Activated gamma-delta T cell treated with Interleukin-2 at 50 U/mL for 16 hours (primary cell): ENCODE data around the gene CREB3L2.

ENCODE experiments used
- DNase-seq: peaks from one replicate; pipeline ENCODE4 v3.0.0-alpha.2; 2020

The CREB3L2 gene

DNA sequence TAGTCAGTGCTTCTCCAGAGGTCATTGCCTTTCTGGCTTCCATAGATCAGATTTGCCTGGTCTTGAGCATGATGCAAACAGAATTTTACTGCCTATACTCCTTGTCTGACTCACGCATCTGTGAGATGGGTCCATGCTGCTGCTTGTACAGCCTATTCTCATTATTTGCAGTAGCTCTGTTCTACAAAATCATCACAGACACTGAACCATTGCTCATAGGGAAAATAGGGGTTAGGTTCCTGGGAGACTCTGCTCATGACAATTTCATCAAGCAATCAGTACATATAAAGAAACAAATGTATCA lies 7.4 kb upstream of the CREB3L2 start:
- no peak for DNase-seq

DNA sequence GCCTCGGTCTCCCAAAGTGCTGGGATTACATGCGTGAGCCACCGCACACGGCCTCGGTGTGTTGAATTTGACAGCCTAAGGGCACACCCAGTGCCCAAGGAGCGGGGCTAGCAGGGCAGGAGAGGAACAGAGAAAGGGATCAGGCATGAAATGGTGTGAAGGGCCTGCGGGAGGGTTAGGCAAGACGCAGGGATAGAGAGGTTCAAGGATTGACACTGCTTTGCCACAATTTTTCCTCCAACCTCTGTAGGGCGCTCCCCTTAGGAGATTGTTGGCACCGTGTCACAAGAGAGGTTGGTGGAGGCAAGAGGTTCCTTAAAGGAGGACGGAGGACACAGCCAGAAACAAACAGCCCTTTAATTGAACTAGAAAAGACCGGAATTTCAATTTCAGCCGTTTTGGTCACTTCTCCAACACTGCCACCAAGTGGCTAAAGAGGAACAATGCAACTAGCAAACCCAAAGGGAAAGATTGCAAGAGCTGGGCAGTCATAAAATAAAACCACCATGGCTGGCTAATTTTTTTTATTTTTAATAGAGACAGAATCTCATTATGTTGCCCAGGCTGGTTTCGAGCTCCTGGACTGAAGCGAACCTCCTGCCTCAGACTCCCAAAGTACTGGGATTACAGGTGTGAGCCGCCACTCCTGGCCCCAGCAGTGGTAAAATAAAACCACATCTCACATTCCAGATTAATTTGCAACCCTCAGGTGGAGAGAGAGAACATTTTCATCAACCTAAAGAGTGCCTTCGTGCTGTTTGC lies 6.9 kb upstream of the CREB3L2 start:
- DNase-seq = no peak

DNA sequence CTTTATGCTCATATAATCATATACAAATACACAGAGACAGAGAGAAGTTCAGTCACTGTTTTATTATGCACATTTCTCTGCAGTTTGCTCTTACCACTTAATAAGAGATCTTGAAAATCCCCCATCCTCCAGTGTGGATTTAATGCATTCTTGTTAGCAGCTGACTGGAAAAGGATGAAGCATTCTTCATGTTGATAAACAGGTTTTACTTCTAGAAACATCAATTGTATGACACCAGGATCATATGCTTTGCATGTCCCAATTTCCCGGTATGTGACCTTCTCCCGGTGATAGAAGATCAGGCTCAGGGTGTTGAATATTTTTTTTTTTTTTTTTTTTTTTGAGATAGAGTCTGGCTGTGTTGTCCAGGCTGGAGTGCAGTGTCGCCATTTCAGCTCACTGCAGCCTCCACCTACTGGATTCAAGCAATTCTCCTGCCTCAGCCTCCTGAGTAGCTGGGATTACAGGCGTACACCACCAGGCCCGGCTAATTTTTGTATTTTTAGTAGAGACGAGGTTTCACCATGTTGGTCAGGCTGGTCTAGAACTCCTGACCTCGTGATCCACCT lies 6.2 kb upstream of the CREB3L2 start:
- DNase-seq = no peak

DNA sequence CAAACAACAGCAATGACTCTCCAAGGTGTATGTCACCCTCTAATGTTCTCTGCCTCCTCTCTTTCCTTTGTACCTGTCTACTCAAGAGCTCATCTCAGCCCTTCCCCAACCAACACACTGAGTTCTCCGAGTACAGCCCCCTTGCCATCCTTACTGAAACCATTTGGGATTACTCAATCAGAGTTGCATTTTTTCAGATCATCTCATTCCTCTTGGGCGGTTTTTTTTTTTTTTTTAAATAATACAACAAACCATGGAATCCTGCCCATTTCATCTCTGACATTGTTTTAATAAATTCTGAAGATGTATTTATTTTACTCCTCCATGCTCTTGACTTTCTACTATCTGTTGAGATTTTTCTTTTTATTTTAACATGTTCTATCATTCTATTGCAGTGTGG lies 4.2 kb upstream of the CREB3L2 start:
- DNase-seq = no peak

DNA sequence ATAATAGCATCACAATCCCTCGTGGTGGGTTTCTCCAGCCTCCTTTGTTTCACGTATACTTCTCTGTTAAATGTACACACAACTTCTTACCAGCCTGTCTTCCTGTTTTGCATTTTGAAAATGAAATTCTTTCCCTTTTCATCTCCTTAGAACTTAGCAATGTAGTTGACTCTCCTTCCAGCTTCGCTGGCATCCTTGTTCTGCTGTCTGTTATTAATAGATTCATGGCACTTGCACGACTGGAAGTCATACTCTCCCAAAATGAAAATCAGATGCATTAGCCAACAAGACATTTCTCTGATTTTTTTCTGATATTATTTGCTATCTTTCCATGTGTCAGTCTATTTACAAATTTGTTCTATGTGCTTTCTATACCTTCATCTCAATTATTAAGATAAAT lies 3.0 kb upstream of the CREB3L2 start:
- DNase-seq = no peak

DNA sequence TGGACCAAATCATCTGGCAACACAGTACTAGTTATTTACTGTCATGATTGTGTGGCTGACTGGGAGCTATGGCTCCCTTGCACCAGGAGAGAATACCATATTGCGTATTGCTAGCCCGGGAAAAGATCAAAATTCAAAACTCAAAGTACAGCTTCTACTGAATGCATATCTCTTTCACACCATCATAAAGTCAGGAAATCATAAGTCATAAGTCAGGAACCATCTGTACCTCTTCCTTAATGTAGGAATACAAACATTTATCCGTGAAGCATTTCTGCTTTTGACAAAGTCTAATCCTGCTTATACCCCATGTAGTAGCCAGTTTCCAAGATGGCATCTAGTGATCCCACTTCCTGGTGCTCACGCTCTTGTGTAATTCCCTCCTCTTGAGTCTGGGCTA lies 2.2 kb upstream of the CREB3L2 start:
- DNase-seq = no peak

DNA sequence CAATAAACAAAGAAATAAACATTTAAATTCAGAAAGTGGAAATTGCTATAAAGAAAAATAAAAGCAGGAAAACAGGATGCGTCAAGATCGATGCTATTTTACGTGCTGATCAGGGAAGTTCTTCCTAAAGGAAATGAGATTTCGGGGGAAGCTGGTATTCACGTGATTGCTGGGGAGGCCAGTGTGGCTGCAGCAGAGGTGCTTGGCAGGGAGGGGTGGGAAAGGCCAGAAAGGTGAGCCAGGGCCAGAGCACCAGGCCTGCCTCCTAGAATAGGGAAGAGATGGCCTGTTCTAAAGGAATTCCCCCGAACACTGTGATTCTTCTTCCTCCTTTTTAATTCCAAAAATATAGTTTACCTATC lies 923 bp upstream of the CREB3L2 start:
- DNase-seq = no peak

DNA sequence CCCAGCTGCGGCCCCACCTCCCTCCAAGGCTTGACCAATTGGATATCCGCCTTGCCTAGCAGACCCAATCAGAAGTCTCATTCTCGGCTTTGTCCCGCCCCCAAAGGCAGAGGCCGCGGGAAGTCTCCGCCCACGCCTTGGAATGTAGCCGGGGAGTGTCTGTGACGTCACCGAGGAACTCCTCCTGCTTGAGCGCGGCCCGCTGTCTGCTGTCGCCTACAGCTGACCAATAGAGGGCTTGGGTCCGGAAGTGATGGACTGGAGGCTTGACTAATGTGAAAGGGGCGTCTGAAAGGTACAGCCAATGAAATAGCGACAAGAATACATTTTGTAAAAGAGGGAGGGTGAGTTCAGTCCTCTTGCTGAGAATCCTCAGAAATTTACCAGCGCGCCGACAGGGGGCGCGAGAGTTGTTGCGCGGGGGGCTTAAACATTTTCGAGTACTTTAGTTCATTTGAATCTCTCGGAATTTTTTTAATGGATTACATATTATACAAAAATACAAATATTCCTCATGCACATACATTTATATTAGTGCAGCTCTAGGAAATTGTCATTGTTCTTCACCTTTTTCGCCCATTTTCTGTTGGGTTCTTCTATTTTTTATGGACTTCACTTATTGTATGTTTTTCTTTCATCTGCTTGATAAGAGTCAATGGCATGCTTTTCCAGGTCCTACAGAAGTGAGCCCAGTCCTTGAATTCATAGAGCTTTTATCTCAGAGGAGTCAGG lies 376 bp upstream of the CREB3L2 start:
- peak; percentile 97 for DNase-seq

DNA sequence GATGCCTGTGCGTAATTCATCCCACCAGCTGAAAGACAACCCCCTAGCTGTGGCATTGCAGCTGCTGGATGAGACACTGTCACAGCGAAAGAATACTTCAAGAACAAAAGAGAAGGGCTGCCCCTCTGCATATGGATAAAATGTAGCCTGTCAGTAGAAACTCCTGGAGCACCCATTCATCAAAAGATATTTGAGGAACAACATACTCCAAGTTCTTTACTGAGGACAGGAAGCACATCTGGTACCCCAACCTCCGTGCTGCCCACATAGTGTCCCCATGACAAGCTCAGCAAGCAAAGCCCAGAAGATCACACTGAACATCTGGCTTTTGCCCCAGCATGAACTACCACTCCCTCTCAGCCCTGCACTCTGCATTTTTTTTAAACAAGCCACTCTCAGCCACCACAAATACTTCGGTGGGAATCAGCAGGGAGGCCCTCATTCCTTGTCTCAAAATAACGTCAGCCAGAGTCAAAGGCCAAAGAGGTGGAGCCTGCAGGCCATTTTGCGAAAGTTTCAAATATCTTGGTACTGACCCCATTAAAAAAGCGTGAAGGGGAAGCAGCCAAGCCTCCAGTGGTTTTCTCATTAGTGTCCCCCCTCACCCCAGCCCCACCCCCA lies 1.7 kb downstream of the CREB3L2 start:
- DNase-seq = no peak

DNA sequence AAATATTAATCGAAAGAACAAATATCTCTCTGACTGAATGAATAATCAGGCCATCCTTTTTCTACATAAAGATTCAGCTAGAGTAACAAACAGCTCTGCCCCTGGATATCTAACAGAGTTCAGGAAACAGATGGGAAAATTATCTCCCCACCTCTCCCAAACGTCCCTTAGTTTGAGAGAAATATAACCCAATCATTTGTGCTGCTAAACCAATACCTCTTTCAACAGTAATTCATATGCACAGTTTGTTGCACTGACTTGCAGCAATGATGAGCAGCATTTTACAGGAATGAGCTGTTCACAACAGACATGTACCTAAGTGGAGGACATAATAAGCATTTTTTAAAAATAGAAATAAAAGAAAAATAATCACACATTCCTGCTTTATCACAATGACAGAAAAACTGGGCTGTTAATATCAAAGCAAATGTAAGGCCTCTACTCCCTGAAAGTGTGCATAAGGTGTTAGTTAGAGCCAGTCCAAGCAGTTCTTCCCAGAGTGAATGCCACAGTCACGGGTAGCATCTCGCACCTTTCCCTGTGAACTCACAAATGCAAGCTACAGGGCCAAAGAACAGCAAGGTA lies 2.3 kb downstream of the CREB3L2 start:
- no peak for DNase-seq

DNA sequence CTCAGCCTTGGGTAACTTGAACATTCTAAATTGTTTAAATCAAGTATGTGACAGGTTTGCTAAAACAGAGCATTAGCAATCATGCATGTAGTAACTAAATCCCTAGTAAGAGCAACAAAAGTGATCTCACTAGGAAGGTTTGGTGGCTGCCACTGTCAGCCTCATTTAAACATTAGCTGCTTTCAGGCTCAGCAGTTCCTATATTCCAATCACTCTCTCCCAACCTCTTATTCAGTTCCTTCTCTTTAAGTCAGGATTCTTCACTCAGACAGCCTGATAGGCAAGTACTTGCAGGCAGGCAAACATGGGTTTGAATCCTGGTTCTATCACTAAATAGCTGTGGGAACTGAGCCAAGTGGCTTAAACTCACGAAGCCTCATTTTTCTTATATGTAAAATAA lies 3.6 kb downstream of the CREB3L2 start:
- no peak for DNase-seq

DNA sequence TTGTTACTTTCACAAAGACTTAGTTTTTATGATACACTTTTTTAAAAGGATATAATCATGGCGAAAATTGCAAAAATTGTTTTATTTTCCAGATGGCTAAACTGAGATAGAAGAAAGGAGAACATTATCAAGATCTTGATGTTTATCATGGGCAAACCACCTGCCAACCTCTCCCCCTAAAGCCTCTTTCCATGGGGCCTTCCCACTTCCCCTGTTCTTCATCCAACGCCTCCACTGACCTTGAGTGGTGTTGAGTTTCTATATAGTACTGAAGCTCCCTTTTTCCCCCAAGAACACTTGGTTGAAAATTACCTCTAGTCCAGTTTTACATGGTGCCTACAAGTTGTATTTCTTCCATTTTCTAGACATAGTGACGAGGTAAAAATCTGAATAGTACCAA lies 5.0 kb downstream of the CREB3L2 start:
- no peak for DNase-seq

DNA sequence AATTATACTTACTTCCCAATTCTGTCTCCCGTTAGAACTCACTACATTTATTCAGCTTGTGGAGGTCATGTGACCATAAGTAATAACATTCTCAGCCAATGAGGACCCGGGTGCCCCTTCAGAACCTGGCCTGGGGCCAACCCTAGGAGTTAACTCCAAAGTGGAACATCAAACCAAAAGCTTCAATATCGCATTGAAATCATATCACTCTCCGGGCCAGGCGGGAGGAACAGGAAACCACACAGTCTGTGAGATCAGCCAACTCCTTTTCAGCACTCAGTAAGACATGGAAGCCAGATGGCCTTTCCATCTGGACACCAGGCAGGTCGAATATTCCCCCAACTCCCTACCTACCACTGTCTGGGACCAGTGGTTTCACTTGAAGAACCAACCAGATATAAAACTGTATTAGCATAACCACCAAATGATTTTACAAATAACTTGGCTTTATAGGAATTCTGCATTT lies 5.5 kb downstream of the CREB3L2 start:
- no peak for DNase-seq

DNA sequence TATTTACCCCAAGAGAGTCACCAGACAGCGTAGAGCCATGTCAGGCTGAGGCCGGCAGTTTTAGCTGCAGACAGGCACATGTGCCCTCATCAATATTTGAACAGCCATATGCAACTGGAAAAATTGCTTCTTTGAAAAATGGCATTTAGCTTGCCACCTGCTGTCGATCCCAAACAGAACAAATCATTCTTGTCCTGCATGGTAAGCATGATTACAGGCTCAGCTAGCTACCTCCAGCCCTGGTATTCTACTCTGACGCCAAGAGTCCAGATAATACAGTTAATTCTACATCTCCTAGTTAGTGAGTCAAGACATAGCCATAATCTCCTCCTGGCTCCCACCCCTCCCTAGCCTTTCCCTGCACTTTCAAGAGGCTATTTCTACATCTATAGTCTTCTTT lies 7.7 kb downstream of the CREB3L2 start:
- no peak for DNase-seq

DNA sequence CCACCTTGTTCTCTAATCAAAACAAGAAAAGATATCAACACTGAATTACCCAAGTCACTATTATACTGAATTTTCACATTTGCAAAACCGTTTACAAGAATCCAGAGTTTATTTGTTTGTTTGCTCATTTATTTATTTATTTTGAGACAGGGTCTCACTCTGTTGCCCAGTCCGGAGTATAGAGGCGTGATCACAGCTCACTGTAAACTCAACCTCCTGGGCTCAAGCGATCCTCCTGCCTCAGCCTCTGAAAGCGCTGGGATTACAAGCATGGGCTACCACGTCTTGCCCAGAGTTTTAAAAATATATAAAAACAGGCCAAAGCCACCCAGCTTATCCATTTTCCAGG lies 8.5 kb downstream of the CREB3L2 start:
- no peak for DNase-seq

DNA sequence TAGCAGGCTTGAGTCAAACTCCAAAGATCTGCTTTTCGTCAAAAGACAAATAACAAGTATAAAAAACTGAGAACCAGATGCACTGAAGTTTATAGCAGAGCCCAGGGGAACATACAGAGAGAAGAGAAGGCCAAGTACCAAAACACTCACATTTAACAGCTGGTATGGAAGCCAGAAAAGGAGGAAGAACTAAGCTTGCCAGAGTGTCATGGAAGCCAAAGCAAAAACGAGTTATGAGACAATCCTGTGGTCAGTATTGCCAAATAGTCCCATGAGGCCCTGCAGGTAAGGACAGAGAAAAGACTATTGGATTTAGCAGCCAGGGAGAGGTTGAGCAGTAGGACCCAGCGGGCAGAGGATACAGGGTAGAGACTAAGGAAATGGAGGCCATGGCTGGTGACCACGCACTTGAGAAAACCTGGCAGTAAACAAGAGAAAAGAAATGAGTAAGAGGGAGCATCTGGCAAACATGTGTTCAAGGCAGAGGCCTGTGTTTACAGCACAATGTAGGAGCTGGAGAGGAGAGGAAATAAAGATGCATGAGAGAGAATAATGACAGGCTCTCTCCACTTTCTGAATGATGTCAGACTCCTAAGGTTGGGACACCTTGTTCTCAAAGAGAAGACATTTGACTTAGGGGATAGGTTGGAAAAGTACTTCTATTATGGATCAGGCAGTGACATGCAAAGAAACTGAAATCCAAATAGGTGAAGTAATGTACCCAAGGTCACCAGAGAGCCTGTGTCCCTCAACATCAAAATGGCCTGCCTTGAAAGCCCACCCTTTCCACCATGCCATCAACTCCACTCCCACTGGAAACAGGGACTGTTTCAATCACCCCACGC lies 9.1 kb downstream of the CREB3L2 start:
- DNase-seq = no peak

DNA sequence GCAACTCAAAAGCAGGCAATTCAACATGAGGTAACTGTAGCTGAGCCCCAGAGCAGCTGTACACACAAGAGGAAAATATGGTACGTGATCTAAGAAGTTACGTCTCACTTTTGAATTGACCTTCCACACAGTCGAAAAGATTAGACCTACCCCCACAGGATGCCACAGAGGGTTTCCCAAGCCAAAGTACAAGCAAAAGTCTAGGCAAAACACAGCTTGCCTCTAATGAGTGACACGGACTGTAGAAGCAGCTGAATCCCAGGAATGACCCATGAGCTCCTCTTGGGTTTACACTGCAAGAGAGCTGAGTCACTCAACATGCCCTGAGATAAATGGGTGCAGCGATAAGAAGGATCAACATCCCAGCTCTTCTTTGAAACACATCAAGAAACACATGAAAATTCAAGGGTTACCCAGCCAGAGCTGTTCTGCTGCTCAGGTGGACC lies 9.8 kb downstream of the CREB3L2 start:
- no peak for DNase-seq

DNA sequence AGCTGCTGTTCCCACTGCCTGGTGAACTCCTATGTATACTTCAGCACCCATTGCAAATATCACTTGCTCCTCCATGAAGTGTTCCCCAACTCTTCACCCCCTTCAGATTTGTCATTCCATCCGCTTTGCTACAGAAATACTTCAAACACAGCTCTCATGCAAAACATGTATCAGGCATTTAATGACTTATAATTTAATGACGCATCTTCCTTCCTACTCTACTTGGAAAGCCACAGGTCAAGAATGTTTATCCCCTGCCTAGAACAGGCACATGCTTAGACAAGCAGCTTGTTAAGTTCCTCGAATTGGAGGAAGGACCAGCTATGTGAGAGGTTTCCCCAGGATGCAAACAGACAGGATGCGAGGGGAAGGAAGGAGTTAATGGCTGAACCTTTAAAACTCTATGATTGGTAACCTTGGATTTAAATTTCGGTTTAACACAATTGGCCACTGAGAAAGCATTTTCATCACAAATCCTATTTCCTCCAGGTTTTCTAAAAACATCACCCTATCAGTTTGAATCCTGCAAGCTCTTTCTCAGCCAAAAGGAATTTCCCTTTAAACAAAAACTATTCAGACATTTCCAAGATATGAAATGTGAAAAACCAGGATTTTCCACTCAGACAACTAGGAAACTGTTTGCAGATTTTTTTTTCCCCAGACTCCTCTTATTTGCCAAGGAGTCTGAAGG lies 11.5 kb downstream of the CREB3L2 start:
- no peak for DNase-seq

DNA sequence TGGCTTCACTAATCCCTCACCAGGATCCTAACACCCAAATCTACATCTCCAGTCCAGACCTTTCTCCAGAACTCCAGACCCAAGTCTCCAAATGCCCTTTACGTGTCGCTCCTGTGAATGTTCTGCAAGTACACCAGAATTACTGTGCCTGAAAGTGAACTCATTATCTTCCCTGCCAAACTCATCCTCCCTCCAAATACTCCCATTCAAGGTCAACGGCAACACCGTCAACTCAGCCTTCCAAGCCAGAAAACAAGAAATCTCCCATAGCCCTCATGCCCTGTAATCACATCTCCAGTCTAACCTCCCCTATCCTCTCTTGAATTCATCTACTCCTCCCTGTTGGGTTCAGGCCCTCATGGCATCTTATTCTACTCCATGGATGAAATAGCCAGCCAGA lies 12.3 kb downstream of the CREB3L2 start:
- no peak for DNase-seq

DNA sequence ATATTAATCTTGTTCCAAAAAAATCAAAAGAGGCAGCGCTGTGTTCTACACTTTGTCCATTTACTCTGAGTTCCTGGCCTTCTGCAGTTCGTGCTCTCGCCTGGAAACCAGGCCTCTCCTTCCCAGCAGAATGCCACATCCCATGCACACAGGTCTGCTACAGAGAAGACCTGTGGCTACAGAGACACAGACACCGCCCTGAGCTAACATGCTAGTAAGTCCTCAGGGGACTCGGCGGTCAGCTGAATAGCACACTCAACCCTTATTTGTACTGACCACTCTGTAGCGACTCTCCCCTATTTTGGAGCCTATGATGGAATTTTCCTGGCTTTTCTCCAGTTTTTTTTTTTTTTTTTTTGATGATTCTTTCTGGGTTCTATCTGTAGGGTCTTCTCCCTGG lies 12.8 kb downstream of the CREB3L2 start:
- no peak for DNase-seq

DNA sequence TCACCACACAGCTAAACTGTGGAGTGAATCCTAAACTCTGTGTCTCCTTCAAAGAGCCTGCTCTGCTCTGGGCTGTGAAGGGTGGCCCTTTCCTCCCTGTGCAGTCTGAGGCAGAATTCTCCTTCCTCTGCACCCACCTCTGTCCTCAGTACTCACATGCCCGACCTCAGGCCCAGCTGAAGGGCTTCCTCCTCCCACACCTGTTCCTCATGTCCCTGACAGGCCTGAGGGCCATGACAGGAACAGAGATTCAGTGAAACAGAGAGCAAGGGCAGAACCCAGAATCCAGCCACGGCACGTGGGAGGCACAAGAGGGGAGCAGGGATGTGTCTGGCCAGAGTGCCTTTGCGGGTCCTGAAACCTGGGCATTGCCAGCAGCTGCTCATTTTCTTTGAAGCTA lies 13.9 kb downstream of the CREB3L2 start:
- DNase-seq = no peak

DNA sequence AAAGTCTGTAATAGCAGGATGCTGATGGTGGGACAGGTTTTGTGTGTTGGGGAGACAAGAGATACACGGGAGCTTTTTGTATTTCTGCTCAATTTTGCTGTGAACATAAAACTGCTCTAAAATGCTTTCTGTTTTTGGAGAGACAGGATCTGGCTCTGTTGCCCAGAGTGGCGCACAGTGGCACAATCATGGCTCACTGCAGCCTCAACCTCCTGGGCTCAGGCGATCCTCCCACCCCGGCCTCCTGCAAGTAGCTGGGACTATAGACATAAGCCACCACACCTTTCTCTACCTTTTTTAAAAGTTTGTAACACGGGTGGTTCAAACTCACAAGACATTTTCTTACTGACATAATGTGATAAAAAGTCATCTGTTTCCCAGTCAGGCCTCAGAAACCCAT lies 14.3 kb downstream of the CREB3L2 start:
- no peak for DNase-seq
